CD4-positive, alpha-beta T cell (primary cell): ENCODE results near the gene ITGA6. TPM values are rescaled to one million over a fixed set of nuclear protein-coding genes. Genes with fewer than 3 reads are reported as not detected.
"Not testable (repeated sequence)": the region's sequence is repeated elsewhere in the genome, so short reads cannot be mapped to it uniquely, and the experiment has no call there.

ENCODE experiments used
- ATAC-seq: fragments of 200-7000 bp; cut with Tn5 transposase; one replicate; pipeline ENCODE4 v1.10.0; 2022; ENCODE audit warnings: mild to moderate bottlenecking; ENCODE audit not compliant: poor library complexity
- CTCF ChIA-PET: fragments of 350-600 bp; sonication (Branson Sonifier 250); formaldehyde crosslinking; loops from one replicate; lab custom pipeline; 2021; ENCODE audit warnings: antibody characterized with exemption, inconsistent platforms; lab: Charles Lee
- POLR2A ChIA-PET: fragments of 350-600 bp; sonication (Branson Sonifier 250); formaldehyde crosslinking; loops from one replicate; lab custom pipeline; 2021; ENCODE audit warnings: antibody characterized with exemption, inconsistent platforms; lab: Charles Lee
- DNase-seq, 14 experiments: peaks; one replicate each; pipeline ENCODE4 v3.0.0-alpha.2; 2013 to 2020; ENCODE audit warnings: mixed read lengths in 2 of 14
- H3K27ac ChIP-seq, 2 donors: one replicate each; pipeline versions ENCODE4 v1.5.1 to v1.7.0; 2013; ENCODE audit warnings: low read length in 2 of 2, low read depth in 1 of 2, mild to moderate bottlenecking in 1 of 2
- H3K27me3 ChIP-seq, 2 experiments: 1 replicate in 1 of 2; 2 replicates in 1 of 2; pipeline versions ENCODE4 v1.6.1 to v1.7.0; 2013; ENCODE audit warnings: low read length in 2 of 2, control low read depth in 1 of 2, mild to moderate bottlenecking in 1 of 2, moderate library complexity in 1 of 2; ENCODE audit not compliant: insufficient read depth in 2 of 2, control insufficient read depth in 1 of 2
- H3K36me3 ChIP-seq: one replicate; pipeline ENCODE4 v1.6.1; 2013; ENCODE audit warnings: low read length, control low read depth; ENCODE audit not compliant: insufficient read depth
- H3K4me1 ChIP-seq: one replicate; pipeline ENCODE4 v1.6.1; 2013; ENCODE audit warnings: low read length, control low read depth; ENCODE audit not compliant: insufficient read depth
- H3K4me3 ChIP-seq: one replicate; pipeline ENCODE4 v1.5.1; 2013; ENCODE audit warnings: mild to moderate bottlenecking, low read length, moderate library complexity
- H3K9me3 ChIP-seq, 2 experiments: 1 replicate in 1 of 2; 2 replicates in 1 of 2; pipeline versions ENCODE4 v1.6.1 to v1.7.0; 2013; ENCODE audit warnings: low read length in 2 of 2, mild to moderate bottlenecking in 2 of 2, control low read depth in 1 of 2, moderate library complexity in 1 of 2; ENCODE audit not compliant: control insufficient read depth in 1 of 2, insufficient read depth in 1 of 2
- H3K27ac Mint-ChIP-seq: one replicate; pipeline ENCODE4 v1.8.0; 2020; ENCODE audit warnings: mixed read lengths
- H3K27me3 Mint-ChIP-seq: one replicate; pipeline ENCODE4 v1.8.0; 2021; ENCODE audit warnings: mixed read lengths
- H3K36me3 Mint-ChIP-seq: one replicate; pipeline ENCODE4 v1.8.0; 2021; ENCODE audit warnings: low read depth, mixed read lengths
- H3K4me1 Mint-ChIP-seq: one replicate; pipeline ENCODE4 v1.8.0; 2021; ENCODE audit warnings: low read depth, mixed read lengths
- H3K4me3 Mint-ChIP-seq: one replicate; pipeline ENCODE4 v1.8.0; 2020; ENCODE audit warnings: mild to moderate bottlenecking, mixed read lengths
- H3K9me3 Mint-ChIP-seq: one replicate; pipeline ENCODE4 v1.8.0; 2020; ENCODE audit warnings: mixed read lengths
- intact Hi-C, 2 experiments: fragments of 100-400 bp; cut with DNase I in 1 of 2; cut with micrococcal nuclease in 1 of 2; formaldehyde crosslinking; loops; one replicate each; pipeline versions ENCODE4 v1.15.1 to v1.9.0; 2023 to 2025; cut with DNase I, micrococcal nuclease
- total RNA-seq, 174 experiments: library from RNA in 2 of 174; stranded (reverse) in 2 of 174; gene quantifications; one replicate each; pipeline ENCODE4 v1.2.3 and lab custom pipeline; 2021 to 2026
- TF ChIP-seq, protein P1 (sequence below): fragments of 200-600 bp; IDR thresholded peaks from one replicate; pipeline ENCODE4 v1.8.0; 2022; ENCODE audit warnings: antibody characterized with exemption, mild to moderate bottlenecking

Gene ITGA6
- total RNA-seq, 2 experiments from 2014 or later = 53.5 to 58.0 TPM

GRCh38 chr2:172518995-172519394 is 91.6 kb downstream of the ITGA6 start:
- peaks cover 5 to 14% of the 10 kb centered on the region in 2 experiments for H3K9me3 ChIP-seq
- Mint-ChIP-seq H3K27me3 (no peaks in the 10 kb centered on the region), H3K27ac (no peak overlapping the region), H3K4me3 (no peak overlapping the region), H3K4me1 (no peaks in the 10 kb centered on the region), H3K36me3 (peaks cover 43% of the 10 kb centered on the region), H3K9me3 (peaks cover 7% of the 10 kb centered on the region)
- CTCF ChIA-PET = no interaction called here
- H3K4me3 ChIP-seq = no peak overlapping the region
- no peaks in the 10 kb centered on the region for H3K4me1 ChIP-seq
- no peak overlapping the region for H3K27ac ChIP-seq
- intact Hi-C loops = no loop called here
- POLR2A ChIA-PET = interaction anchor here (0.7 kb wide), 1 partner anchor 425 kb away, joined by 3 read pairs; no protein-coding TSS in a partner anchor
- no peaks in the 10 kb centered on the region for H3K27me3 ChIP-seq
- no peak for DNase-seq
- ATAC-seq = no peak
- H3K36me3 ChIP-seq = no peaks in the 10 kb centered on the region
- TF ChIP-seq, protein P1, sequence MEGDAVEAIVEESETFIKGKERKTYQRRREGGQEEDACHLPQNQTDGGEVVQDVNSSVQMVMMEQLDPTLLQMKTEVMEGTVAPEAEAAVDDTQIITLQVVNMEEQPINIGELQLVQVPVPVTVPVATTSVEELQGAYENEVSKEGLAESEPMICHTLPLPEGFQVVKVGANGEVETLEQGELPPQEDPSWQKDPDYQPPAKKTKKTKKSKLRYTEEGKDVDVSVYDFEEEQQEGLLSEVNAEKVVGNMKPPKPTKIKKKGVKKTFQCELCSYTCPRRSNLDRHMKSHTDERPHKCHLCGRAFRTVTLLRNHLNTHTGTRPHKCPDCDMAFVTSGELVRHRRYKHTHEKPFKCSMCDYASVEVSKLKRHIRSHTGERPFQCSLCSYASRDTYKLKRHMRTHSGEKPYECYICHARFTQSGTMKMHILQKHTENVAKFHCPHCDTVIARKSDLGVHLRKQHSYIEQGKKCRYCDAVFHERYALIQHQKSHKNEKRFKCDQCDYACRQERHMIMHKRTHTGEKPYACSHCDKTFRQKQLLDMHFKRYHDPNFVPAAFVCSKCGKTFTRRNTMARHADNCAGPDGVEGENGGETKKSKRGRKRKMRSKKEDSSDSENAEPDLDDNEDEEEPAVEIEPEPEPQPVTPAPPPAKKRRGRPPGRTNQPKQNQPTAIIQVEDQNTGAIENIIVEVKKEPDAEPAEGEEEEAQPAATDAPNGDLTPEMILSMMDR = no peak

DNA sequence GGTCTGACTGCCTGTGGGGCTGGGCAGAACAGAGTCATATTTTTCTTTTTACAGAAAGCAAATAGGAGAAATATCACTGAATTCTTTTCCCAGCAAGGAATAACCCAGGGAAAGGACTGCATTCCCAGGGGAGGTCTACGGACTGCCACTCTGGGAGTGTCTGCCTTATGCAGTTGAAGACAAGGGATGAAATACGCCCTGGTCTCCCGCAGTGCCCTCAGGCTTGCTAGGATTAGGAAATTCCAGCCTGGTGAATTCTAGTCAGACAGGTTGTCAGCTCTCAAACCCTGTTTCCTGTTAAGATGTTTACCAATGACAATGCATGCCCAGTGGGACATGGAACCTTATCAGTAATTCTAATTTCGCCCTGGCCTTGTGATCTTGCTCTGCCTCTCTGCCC is 98.2 kb downstream of the ITGA6 start:
- no peak for DNase-seq
- Histone ChIP-seq H3K36me3 (no peaks in the 10 kb centered on the region), H3K4me3 (no peak overlapping the region), H3K4me1 (no peaks in the 10 kb centered on the region), H3K27ac (no peak overlapping the region), H3K27me3 (no peaks in the 10 kb centered on the region), H3K9me3 (peaks cover 10% of the 10 kb centered on the region in 2 experiments)
- no peak overlapping the region for H3K4me3 Mint-ChIP-seq
- peaks cover 47% of the 10 kb centered on the region for H3K36me3 Mint-ChIP-seq
- ChIA-PET CTCF (no interaction called here), POLR2A (no interaction called here)
- intact Hi-C loops = no loop called here
- no peaks in the 10 kb centered on the region for H3K27me3 Mint-ChIP-seq
- peaks cover 9% of the 10 kb centered on the region for H3K9me3 Mint-ChIP-seq
- TF ChIP-seq, protein P1 = no peak
- no peak overlapping the region for H3K27ac Mint-ChIP-seq
- no peaks in the 10 kb centered on the region for H3K4me1 Mint-ChIP-seq
- ATAC-seq = no peak

- no peak for DNase-seq
- no peak overlapping the region for H3K27ac ChIP-seq
- no peaks in the 10 kb centered on the region for H3K27me3 ChIP-seq
- POLR2A ChIA-PET = no interaction called here
- no peaks in the 10 kb centered on the region for H3K36me3 ChIP-seq
- H3K4me3 ChIP-seq = no peak overlapping the region
- Mint-ChIP-seq H3K27ac (no peak overlapping the region), H3K4me3 (no peak overlapping the region), H3K4me1 (no peaks in the 10 kb centered on the region), H3K9me3 (peaks cover 15% of the 10 kb centered on the region), H3K27me3 (no peaks in the 10 kb centered on the region), H3K36me3 (peaks cover 64% of the 10 kb centered on the region)
- H3K9me3 ChIP-seq = peaks cover 9 to 10% of the 10 kb centered on the region in 2 experiments
- intact Hi-C loops = no loop called here
- CTCF ChIA-PET = no interaction called here
- no peaks in the 10 kb centered on the region for H3K4me1 ChIP-seq
- no peak for ATAC-seq
- TF ChIP-seq, protein P1 = no peak
These were observed 103.9 kb downstream of the ITGA6 start for GRCh38 chr2:172531309-172531708.

- DNase-seq, H3K4me3 Mint-ChIP-seq, H3K27me3 ChIP-seq, H3K4me1 Mint-ChIP-seq, intact Hi-C loops, H3K27ac Mint-ChIP-seq, H3K4me1 ChIP-seq, H3K4me3 ChIP-seq, H3K27me3 Mint-ChIP-seq, H3K27ac ChIP-seq, H3K36me3 ChIP-seq, ATAC-seq: not testable (repeated sequence)
- CTCF ChIA-PET = interaction anchor here (1.0 kb wide), 1 partner anchor 16 kb away, joined by 3 read pairs; no protein-coding TSS in a partner anchor
- Mint-ChIP-seq H3K36me3 (peaks cover 64% of the 10 kb centered on the region), H3K9me3 (peaks cover 12% of the 10 kb centered on the region)
- POLR2A ChIA-PET = interaction anchor here (0.8 kb wide), 1 partner anchor 36 kb away, joined by 3 read pairs; no protein-coding TSS in a partner anchor
- H3K9me3 ChIP-seq = peaks cover 9 to 18% of the 10 kb centered on the region in 2 experiments
These were observed 105.1 kb downstream of the ITGA6 start for GRCh38 chr2:172532461-172532860.
